OCI-M2 (cell line): ENCODE data around the gene SPR.
"Not testable (repeated sequence)": the region's sequence is repeated elsewhere in the genome, so short reads cannot be mapped to it uniquely, and the experiment has no call there.

Source experiments
- DNase-seq: peaks from one replicate; lab custom pipeline; 2025; ENCODE audit not compliant: unreplicated experiment; lab: John Stamatoyannopoulos, UW

Gene SPR

DNA sequence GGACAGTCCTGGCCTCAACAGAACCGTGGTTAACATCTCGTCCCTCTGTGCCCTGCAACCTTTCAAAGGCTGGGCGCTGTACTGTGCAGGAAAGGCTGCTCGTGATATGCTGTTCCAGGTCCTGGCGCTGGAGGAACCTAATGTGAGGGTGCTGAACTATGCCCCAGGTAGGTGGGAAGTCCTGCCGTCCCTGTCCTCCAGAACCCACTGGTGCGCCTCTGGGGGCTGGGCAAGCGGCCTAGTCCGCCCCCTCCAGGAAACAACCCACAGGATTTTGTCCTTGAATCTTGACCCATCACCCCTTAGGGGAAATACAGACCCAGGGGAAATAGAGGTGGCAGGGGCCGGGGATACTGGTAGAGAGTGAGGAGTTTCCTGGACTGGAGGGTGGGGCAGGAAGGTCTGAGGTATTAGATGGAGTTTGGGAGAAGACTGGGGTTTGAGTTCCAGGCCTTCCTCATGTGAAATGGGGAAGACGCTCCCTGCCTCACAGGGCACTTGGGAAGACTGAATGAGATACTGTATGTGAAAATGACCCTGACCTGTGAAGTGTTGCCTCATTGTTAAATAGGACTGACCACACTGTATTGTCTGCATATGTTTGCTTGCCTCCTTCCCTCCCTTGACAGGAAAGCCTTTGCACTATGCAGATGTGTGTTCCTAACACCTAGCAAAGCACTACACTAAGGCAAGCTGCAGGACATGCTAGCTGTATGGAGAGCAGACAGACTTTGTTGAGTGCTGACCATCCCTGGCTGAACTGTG lies 1.4 kb downstream of the SPR start:
- DNase-seq, result no peak

DNA sequence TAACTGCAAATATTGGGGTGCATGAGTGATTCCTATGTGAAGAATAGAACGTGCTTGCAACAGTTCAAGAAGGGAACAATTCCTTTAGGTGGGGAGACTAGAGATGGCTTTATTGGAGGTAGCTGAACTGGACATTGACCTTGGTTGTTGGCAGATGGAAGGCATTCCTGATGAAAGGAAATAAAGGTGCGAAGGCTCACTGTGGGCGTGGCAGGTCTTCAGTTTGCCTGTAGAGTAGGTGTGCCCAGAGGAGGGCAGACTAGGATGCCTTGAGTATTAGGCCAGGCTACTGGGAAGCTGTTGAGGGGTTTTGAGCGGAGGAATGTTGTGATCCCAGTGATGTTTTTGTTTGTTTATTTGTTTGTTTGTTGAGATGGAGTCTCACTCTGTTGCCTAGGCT lies 2.8 kb downstream of the SPR start:
- DNase-seq, result no peak

DNA sequence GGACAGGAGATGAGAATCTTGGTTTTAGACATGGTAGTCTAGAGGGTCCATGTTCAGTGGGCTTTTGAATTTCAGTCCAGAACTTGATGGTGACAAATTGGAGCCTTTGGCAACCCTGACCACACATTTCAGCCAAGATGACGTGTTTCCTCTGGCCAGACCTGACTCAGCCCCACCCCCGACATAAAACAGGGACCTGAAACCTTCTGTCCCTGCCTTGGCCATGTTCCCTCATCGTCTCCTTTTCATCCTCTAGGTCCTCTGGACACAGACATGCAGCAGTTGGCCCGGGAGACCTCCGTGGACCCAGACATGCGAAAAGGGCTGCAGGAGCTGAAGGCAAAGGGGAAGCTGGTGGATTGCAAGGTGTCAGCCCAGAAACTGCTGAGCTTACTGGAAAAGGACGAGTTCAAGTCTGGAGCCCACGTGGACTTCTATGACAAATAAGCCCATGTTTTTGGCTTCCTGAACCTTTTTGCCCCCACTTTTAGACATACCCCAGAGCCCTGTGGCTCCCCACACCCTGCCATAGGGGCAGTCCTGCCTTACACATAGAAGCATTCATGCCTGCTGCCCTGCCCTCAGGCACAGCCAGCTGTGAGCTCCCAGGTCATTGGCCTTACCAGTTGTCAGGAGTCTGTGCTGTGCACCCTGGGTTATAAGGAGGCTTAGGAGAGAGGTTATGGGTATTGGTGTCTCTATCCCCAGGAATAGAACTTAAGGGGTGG lies 4.0 kb downstream of the SPR start:
- no peak for DNase-seq

DNA sequence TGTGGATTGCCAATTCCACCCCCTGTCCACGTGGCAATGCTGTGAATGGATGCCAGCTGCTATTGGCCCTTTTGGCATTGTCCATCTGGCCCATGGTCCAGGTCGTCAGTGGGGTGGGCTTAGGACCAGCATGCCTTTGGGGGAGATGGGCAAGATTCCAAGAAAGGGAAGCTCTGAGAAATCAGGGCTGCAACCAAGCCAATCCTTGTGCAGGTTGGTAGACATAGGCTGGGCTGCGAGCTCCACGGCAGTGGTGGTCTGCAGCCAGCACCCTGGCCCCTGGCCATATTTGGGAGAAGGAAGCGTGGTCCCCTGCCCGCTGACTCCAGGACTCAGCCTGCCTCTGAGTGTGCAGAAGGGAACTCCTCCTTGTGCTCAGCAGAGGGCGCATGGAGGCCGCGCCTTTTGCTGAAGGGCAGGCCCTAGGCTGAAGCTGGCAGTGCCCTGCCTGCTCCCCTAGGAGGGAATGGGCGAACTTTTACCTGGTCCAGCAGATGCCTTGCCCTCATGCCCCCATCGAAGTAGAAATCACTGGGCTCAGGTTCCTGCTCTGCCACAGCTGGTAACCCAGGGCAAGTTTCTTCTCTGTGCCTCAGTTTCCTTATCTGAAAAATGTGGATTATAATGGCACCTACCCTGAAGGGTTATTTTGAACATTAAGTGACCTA lies 5.4 kb downstream of the SPR start:
- no peak for DNase-seq

DNA sequence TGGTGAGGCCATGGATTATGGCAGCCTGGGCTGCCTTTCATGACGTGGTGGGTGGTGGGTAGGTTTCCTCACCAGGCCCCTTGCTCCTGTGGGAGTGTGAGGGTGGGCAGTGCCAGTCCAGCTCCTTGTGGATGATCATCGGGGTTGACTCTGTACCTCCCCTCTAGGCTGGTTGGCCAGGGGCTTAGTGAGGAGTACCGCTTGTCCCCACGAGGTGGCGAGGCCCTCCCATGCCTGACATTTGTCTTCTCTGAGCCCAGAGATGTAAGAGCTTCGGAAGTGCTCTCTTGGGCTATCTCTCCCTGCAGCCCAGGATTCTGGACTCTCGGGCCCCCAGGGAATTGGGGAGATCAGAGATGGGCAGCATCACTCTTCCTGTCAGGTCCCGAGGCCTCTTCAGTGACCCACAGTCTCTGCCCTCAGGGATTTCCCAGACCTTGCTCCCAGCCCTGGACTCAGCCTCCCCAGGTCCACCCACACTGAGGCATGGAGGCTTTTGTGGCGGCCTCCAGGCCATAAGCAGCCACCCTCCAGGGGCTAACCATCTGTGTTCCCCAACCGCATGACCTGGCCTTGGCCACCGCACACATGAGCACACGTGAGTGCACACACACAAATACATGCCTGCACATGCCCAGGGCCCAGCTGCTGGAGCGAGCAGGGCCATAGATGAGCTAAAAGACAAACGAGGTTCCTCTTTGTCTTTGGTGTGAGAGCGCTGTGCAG lies 6.5 kb downstream of the SPR start:
- no peak for DNase-seq

DNA sequence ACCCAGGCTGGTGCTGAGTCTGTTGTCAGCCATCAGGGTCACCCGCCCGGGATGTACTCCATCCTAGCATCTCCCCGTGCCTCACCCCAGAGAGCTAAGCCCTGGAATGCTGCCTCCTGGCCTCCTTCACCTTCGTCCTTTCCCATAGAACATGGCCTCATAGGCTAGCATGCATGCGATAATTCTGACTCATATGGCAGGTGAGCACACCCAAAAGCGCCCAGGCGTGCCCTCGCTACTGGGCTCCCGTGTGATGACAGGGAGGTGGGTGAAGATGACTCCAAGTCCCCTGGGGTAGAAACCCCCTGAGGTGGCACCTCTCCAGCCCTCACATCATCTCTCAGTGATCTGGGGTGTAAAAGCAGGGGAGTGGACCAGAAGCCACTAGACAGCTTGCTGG lies 7.3 kb downstream of the SPR start:
- no peak for DNase-seq

DNA sequence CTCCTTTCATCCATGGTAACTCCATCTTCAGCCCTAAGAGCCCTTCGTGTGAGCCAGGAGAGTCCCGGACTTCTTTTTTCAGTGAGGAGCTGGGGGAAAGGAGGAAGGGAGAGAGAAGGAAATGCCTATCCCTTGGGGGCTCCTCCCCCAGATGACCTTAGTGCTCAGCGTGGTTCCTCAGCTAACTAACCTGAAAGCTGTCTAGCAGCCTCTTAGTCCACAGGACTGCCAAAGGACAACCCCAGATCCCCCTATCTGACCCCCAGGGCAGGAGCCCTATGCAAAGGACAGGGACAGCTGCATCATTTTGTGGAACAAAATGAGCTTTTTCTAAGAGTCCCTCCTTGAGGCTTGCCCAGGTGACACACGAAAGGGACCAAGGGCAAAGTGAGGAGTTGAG lies 7.9 kb downstream of the SPR start:
- no peak for DNase-seq

DNA sequence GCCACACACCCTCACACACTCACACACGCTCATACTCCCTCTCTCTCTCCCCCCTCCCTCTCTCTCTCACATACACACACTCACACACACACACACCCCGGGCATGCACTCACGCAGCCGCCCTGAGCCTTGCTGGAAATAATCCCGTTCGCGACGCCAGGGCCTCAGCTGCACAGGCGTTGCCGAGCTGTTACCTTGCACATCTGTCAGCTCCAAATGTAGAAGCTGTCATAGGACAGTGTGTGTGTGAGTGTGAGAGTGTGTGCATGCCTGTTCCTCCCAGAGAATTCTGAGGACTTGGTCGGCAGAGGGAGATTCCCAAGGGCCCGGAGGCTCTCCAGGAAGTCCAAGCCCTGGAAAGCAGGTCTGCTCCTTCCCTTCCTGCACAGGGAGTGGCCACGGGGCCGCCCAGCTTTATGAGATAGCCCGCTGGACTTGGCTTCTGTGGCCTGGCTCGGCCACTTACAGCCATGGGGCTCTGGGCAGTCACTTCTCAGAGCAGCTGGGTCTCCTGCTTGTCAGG lies 8.6 kb downstream of the SPR start:
- DNase-seq, result no peak

DNA sequence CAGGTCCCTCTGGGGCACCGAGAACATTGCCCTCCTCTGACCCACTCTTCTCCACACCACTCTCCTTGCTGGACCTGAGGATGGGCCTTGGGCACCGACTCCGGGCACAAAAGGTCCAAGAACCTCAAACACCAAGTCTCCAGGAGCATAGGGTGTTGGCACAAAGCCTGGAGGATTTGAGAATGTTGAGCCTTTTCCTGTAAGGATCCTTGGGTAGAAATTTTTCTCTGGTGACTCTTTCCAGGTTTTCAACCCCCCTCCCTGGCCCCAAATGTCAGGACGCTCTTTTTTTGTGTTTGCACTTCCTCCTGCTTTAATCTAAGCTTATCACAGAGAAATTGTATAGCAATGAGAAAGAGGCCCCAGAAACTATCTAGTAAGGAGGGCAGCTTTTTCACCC lies 9.2 kb downstream of the SPR start:
- no peak for DNase-seq

DNA sequence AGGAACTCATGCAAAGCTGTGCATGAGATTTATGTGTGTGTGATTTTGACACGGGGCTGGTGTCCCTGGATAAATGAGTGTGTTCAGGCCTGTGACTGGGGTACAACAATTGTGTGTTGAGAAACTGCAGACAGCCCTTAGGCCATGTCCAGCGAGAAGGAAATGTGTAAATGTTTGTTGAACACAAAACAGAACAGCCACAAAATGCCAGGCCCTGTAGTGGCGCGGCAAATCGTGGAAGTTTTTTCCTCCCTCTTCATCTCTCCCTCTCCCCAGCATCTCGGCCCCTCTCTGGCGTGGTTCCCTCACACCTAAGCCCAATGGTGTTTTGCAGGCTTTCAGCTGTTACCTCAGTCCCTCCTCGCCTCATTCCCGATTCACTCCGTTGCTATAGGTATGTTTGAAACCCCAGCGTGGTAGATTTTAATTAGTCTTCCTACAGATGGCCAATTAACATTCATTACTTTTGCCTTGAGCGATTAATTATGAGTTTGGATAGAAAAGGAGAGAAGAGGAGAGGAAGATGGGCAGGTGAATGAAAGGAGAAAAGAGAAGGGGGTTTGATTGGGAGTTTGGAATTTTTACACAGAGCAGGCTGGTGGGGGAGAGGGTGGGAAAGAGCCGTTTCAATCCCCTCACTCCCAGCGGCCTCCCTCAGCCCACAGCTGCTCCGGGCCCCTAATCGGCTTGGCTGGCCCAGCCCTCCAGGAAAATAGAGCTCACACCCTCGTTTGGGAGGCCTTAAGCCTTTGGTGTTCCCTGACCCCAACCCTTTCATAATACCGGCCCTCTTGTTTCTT lies 10.8 kb downstream of the SPR start:
- DNase-seq, result no peak

DNA sequence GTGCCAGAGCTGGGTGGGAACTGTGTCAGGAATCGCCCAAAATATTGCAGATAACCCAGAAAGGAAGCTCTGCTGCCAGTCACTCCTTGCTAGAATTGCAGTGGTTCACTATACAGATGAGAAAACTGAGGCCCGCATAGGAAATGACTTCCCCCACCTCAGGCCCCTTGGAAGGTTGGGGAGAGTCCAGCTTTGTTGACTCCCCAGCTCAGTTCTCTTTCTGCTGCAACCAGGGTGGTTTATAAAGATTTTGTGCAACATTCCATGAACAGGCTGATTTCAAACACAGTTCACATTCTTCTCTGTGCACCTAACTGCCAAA lies 11.3 kb downstream of the SPR start:
- DNase-seq, result no peak

DNA sequence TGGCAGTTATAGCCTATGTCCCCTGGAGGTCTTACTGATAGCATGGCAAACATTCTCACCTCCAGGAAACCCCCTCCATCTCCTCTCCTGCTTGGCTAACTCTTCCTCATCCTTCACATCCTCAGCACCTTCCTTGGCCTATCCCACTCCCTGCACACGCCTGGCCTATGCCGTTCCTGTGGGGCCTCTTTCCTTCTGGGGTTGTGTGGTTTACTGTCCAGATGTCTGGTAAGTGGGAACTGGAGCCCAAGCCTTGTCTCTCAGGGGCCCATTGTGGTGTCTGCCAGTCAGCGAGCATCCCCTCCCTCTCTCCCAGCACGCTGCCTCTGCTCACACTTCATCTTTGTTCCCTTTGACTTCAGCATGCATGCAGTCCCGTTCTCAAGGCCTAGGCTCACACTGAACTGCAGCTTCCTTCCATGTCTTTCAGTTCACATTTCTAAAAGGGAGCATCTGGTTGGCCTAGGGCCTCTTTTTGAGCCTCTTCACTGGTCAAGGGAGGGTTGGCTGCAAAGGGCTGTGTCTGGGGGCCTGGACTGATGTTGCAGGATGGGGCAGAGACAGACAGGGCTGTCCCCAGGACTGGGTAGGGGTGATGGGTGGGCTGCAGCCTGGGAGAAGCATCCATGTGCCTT lies 13.1 kb downstream of the SPR start:
- no peak for DNase-seq

DNA sequence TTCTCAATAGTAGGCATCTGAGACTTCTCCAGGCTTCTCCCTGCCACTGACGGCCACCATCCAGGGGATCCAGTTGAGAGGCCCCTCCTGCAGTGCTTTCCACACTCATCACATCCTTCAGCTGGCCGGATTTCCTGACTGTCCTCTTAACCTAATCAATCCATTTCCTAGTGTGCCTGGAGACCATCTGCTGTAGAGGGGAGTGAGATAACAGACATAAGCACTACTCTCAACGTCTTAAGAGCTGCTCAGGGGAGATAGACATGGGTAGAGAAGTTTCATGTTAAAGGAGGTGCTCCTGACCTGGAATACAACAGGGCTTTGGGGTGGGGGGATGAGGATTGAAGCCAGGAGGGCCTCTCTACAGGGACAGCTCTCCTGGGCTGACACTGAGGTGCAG lies 14.2 kb downstream of the SPR start:
- DNase-seq, result peak; percentile 39

DNA sequence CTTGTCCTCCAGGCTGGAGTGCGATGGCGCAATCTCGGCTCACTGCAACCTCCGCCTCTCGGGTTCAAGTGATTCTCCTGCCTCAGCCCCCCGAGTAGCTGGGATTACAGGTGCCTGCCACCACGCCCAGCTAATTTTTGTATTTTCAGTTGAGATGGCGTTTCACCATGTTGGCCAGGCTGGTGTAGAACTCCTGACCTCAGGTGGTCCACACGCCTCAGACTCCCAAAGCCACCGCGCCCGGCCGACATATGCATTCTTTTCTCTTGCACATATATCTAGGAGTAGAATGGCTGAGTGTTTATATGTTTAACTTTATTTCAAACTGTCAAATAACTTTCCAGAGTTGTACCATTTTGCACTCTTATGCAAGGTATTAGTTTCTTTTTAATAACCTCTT lies 20.2 kb downstream of the SPR start:
- DNase-seq, result not testable (repeated sequence)

DNA sequence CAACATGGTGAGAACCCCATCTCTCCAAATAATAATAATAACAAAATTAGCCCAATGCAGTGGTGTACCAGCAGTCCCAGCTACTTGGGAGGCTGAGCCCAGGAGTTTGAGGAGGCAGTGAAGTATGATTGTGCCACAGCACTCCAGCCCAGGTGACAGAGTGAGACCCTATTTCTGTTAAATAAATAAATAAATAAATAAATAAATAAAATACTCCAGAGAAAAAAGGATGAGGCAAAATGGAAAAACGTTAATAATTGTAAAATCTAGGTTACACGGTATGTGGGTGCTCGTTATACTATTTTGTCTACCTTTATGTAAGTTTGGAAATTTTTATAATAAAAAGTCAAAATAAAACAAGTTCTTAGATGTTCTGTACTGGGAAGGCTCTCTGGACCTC lies 21.5 kb downstream of the SPR start:
- DNase-seq, result no peak

DNA sequence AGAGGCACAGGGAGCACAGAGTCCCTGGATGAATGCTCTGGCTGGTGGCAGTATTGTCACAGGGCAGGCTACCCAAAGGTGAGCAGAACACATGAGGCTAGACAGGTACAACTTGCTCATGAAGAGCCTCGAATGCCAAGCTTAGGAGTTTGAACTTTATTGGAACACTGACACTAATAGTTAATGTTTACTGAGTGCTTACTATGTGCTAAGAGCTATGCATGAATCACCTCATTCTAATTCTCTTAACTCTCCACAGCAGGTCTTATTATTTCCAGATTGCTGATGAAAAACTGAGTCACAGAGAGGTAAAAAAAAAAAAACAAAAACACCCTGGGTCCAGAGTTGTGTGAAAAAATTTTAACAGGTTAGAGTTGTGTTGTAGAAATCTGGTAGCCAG lies 24.0 kb downstream of the SPR start:
- DNase-seq, result no peak

DNA sequence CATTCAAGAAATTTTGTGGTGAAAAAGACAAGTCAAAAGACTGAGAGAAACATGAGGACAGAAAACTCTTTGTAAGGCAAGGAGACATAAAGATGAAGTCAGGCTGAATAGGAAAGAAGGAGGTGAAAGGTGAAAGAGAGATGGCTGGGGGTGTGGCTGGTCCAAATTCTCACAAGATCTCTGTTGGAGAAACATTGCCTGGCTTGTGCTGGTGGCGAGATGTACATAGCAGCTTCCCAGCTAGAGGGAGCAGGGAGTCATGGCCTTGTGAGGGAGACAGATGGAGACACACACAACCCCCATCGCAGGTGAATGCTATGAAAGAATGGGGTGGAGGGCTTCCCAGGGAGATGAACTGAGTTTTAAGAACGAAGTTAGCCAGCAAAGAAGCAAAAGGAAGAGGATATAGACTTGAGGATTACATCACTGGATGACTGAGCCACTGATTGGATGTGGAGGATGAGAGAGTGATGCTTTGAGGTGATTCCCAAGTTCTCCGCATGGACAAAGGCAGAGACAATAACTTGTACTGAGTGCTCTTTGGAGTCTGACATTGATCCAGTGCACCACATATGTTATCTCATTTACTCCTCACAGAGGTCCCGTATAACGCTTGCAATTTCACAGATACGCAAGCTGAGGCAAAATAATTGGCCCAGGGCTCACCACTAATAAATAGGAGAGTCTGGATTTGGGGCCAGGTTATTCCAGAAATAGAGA lies 26.4 kb downstream of the SPR start:
- no peak for DNase-seq

DNA sequence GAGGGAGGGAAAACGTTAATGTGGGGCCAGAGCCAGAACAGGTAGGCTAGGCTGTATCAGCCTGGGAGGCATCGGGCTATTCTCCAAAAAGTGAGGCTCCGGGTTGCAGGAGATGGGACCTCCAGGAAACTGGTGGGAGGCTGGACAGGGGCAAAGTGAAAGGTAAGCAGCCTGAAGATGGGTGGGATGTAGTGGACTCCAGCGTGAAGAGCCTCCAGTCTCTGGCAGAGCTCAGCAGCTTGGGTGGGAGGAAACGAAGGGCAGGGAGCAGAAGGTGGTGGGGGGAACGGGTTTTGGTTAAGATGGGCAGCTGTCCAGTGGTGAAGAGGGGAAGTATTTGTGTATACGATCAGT lies 27.0 kb downstream of the SPR start:
- no peak for DNase-seq

DNA sequence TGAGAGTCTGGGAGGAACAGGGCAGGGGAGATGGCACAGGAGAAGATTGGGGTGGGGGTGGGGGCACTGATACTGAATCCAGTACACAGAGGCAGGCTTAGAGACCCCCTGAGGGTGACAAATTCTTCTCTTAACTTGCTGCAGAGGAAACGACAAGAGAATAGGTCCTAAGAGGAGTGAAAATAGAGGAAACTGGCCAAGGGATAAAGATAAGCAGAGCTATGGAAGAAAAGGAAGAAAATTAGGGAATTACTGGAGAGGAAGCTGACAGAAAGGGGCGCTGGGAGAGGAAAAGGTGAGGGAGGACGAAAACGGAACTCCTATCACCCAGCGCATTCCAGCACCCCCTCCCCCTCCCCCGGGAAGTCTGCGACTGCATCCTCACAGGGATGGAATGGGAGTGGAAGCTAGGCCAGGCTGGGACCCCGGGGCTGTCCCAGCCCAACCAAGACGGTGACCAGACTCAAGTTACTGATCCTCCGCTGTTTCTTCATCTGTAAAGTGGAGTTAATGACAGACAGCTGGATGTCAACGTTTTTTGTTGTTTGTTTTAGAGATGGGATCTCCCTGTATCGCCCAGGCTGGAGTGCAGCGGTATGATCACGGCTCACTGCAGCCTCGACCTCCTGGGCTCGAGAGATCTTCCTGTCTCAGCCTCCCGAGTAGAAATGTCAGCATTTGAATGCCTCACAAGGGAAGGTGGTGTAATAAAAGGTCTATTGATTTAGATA lies 27.5 kb downstream of the SPR start:
- no peak for DNase-seq
